ENCODE measurements around the gene TIAM2. TPM values are rescaled to one million over a fixed set of nuclear protein-coding genes. Genes with fewer than 3 reads are reported as not detected.
"Not testable (repeated sequence)": the region's sequence is repeated elsewhere in the genome, so short reads cannot be mapped to it uniquely, and the experiment has no call there.

The TIAM2 gene
- total and polyA plus RNA-seq, 2 experiments from 2014 or later, result 14.2 to 24.4 TPM

GRCh38 chr6:155268088-155268867 lies 273.2 kb downstream of the TIAM2 start:
- peaks cover 32% of the 10 kb centered on the region for H3K4me1 Mint-ChIP-seq
- ATAC-seq (peak; percentile 74), DNase-seq (ENCODE audit: low spot score) (peak; percentile 83)
- H3K36me3 Mint-ChIP-seq (ENCODE audit: low read depth), result peaks cover 36% of the 10 kb centered on the region
- not testable (repeated sequence) for H3K4me3 ChIP-seq; H3K4me2 ChIP-seq; H3K36me3 ChIP-seq (ENCODE audit: insufficient read depth); H3K4me3 Mint-ChIP-seq; H3K9me2 ChIP-seq (ENCODE audit: insufficient read depth); H2AFZ ChIP-seq; H3K27me3 ChIP-seq (ENCODE audit: insufficient read depth); H3F3A ChIP-seq (replicated peaks; ENCODE audit: low read depth); H3K79me2 ChIP-seq (replicated peaks; ENCODE audit: insufficient read depth); H4K20me1 ChIP-seq (replicated peaks; ENCODE audit: insufficient read depth); H3K27me3 Mint-ChIP-seq (ENCODE audit: insufficient read depth, low read depth, poor library complexity); H3K9me3 Mint-ChIP-seq
- Histone ChIP-seq H3K27ac (ENCODE audit: low read depth) (peak overlapping the region; percentile 0; the same call in 1 of the 2 replicates), H3K4me1 (ENCODE audit: insufficient read depth) (peaks cover 18% of the 10 kb centered on the region)
- TF ChIP-seq, protein P1, sequence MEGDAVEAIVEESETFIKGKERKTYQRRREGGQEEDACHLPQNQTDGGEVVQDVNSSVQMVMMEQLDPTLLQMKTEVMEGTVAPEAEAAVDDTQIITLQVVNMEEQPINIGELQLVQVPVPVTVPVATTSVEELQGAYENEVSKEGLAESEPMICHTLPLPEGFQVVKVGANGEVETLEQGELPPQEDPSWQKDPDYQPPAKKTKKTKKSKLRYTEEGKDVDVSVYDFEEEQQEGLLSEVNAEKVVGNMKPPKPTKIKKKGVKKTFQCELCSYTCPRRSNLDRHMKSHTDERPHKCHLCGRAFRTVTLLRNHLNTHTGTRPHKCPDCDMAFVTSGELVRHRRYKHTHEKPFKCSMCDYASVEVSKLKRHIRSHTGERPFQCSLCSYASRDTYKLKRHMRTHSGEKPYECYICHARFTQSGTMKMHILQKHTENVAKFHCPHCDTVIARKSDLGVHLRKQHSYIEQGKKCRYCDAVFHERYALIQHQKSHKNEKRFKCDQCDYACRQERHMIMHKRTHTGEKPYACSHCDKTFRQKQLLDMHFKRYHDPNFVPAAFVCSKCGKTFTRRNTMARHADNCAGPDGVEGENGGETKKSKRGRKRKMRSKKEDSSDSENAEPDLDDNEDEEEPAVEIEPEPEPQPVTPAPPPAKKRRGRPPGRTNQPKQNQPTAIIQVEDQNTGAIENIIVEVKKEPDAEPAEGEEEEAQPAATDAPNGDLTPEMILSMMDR (conservative IDR thresholded peaks at IDR 0.05; ENCODE audit: low read depth in 2 of 2), result peak; percentile 71 to 81
- peak overlapping the region; percentile 2; the same call in 1 of the 2 replicates for H3K27ac Mint-ChIP-seq

DNA sequence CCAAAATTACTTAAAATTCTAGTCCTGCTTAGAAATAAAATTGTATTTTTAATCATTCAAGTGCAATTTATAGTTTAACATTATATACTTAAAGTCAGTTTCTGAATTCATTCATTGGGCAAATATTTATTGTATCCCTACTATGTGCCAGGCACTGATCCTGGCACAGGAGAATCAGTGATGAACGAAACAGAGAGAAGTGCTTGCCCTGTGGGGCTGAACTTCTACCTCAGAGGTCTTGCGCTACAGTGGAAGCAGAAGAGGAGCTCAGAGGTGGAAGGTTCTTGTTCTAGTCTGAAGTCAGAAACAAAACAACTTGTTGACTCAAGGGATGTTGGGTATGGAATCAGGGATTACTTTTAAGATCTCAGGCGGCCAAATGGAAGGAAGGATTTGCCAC lies 274.6 kb downstream of the TIAM2 start:
- Histone ChIP-seq H3K4me2 (no peak overlapping the region), H3F3A (replicated peaks; ENCODE audit: low read depth) (no peaks in the 10 kb centered on the region), H3K36me3 (ENCODE audit: insufficient read depth) (no peaks in the 10 kb centered on the region), H4K20me1 (replicated peaks; ENCODE audit: insufficient read depth) (no peaks in the 10 kb centered on the region), H3K9me2 (ENCODE audit: insufficient read depth) (no peaks in the 10 kb centered on the region), H3K27me3 (ENCODE audit: insufficient read depth) (no peaks in the 10 kb centered on the region), H3K4me3 (no peak overlapping the region), H2AFZ (no peak overlapping the region), H3K27ac (ENCODE audit: low read depth) (no peak overlapping the region), H3K4me1 (ENCODE audit: insufficient read depth) (peaks cover 28% of the 10 kb centered on the region), H3K79me2 (replicated peaks; ENCODE audit: insufficient read depth) (0 out of 2 replicates have a peak, but pooled peaks cover 5% of the 10 kb centered on the region)
- Mint-ChIP-seq H3K4me3 (no peak overlapping the region), H3K4me1 (peaks cover 32% of the 10 kb centered on the region), H3K9me3 (peaks cover 2% of the 10 kb centered on the region; the same call in 1 of the 3 replicates), H3K27me3 (ENCODE audit: insufficient read depth, low read depth, poor library complexity) (no peaks in the 10 kb centered on the region), H3K36me3 (ENCODE audit: low read depth) (peaks cover 34% of the 10 kb centered on the region), H3K27ac (no peak overlapping the region)
- DNase-seq (ENCODE audit: low spot score), result no peak
- no peak for ATAC-seq
- TF ChIP-seq ZNF114 (CRISPR knock-in tag; IDR thresholded peaks at IDR 0.05) (no peak), ZNF331 (CRISPR knock-in tag; IDR thresholded peaks at IDR 0.05; ENCODE audit: low read depth) (no peak), EZH2 (IDR thresholded peaks at IDR 0.05; ENCODE audit: low read depth, unreplicated experiment) (no peak), NANOG (IDR thresholded peaks at IDR 0.05; ENCODE audit: borderline replicate concordance) (no peak), STAT1 (IDR thresholded peaks at IDR 0.05; ENCODE audit: unreplicated experiment) (no peak), CREB1 (CRISPR knock-in tag; IDR thresholded peaks at IDR 0.05; ENCODE audit: low read depth) (no peak), JUNB (IDR thresholded peaks at IDR 0.05; ENCODE audit: unreplicated experiment) (no peak), POLR2AphosphoS5 (IDR thresholded peaks at IDR 0.05; ENCODE audit: low read depth) (no peak), EZH2phosphoT487 (IDR thresholded peaks at IDR 0.05; ENCODE audit: unreplicated experiment) (no peak), REST (IDR thresholded peaks at IDR 0.05; ENCODE audit: unreplicated experiment) (no peak), ETS1 (IDR thresholded peaks at IDR 0.05) (no peak)
- TF ChIP-seq, protein P1 (conservative IDR thresholded peaks at IDR 0.05; ENCODE audit: low read depth in 2 of 2), result no peak
